ENCODE measurements around the gene DTWD2. TPM values are rescaled to one million over a fixed set of nuclear protein-coding genes. Genes with fewer than 3 reads are reported as not detected.

The DTWD2 gene
- total RNA-seq, 4 donors from 2014 or later: 6.2 to 14.2 (median 10.9) TPM

DNA sequence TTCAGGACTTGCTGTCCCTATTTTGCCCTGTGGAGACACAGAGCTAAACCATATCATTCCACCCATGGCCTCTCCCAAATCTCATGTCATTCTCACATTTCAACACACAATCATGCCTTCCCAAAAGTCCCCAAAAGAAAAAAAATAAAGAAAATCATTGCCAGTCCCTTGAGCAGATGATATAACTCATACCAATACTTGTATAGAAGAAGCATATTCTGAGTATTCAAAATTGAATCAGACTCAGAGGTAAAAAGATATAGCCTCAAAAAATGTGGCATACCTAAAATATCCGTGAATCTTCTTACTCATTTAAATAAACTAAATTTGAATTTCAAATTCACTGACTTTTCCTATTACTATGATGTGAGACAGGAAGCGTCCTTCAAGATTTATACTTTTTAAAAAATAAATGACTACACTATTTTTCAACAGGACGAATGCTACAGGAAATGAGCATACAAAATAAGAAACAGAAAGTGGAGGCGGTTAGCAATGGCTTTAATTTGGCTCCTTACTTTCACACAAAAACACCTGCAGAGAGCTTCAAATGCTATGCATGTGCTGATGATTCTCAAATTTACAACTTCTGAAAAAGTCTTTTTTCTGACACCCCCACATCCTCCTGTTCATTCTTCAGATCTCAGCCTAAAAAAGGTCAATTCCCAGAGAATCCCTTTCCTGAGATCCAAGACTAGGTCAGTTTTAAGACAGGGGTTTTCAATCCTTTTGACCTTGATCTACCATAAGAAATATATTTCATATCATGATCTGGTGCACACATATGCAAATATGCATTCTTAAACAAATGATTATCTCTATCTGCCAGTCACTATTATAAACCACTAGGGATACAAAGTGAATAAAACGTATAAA, 42.9 kb upstream of the DTWD2 start:
- TF ChIP-seq, protein P1, sequence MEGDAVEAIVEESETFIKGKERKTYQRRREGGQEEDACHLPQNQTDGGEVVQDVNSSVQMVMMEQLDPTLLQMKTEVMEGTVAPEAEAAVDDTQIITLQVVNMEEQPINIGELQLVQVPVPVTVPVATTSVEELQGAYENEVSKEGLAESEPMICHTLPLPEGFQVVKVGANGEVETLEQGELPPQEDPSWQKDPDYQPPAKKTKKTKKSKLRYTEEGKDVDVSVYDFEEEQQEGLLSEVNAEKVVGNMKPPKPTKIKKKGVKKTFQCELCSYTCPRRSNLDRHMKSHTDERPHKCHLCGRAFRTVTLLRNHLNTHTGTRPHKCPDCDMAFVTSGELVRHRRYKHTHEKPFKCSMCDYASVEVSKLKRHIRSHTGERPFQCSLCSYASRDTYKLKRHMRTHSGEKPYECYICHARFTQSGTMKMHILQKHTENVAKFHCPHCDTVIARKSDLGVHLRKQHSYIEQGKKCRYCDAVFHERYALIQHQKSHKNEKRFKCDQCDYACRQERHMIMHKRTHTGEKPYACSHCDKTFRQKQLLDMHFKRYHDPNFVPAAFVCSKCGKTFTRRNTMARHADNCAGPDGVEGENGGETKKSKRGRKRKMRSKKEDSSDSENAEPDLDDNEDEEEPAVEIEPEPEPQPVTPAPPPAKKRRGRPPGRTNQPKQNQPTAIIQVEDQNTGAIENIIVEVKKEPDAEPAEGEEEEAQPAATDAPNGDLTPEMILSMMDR (IDR thresholded peaks at IDR 0.05; ENCODE audit: low read depth): no peak

DNA sequence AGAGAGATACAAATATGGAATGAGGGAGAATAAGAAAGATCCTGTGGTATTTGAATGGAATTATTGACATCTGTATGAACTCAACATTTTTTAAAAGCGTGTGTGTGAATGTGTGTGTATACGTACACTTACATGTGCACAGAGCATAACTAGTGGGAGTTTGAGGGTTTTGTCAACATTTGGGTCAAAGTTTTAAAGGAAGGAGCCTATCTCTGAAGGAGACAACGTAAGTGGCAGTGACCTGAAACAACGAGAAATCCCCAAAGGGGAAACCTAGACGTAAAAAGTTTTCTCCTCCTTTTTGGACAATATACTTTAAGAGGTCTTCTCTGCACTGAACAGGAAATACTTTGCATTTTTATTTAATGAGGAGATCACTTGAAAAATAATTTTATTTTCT, 40.2 kb upstream of the DTWD2 start:
- TF ChIP-seq, protein P1 (IDR thresholded peaks at IDR 0.05; ENCODE audit: low read depth): no peak

DNA sequence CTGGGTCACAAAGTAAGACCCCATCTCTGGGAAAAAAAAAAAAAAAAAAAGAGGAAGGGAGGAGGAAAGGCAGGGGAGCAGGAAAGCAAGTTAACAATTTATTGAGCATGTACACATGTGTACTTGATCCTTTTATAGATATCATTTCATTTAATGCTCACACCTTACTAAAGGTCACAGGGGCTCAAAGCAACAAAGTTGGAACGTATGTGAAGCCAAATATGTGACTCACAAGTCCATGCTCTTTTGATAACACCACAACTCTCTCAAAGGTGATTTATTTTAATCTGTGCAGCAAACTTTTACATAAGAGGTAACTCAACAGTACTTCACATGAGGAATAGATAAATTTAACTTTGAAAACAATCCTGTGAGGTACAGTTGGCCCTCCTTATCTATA, 34.4 kb upstream of the DTWD2 start:
- TF ChIP-seq, protein P1 (IDR thresholded peaks at IDR 0.05; ENCODE audit: low read depth): no peak

DNA sequence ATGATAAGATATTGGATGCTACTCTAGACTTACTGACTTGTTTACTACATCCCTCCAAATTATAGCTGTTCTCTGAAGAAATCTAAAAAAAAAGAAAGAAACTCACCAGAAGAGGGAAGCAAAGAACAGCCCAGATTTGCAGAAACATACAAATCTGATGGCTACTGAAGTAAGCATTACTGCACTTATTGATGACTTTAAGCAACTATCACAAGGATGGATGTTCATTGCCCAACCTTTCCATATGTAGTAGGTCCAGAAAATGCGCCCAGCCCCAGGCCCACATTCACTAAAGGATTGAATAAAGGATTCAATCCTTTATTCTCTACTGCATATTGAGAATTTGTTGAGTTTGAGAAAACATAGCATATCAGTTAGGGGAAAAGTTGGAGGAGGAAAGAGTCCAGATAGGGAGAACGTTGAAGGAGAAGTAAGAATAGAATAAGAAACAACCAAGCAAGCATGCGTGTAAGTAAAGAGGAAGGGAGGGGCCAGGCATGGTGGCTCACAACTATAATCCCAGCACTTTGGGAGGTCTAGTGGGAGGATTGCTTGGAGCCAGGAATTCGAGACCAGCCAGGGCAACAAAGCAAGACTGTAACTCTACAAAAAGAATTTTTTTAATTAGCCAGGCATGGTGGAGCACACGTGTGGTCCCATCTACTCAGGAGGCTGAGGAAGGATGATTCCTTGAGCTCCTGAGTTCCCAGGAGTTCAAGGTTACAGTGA, 33.8 kb upstream of the DTWD2 start:
- TF ChIP-seq, protein P1 (IDR thresholded peaks at IDR 0.05; ENCODE audit: low read depth): no peak

DNA sequence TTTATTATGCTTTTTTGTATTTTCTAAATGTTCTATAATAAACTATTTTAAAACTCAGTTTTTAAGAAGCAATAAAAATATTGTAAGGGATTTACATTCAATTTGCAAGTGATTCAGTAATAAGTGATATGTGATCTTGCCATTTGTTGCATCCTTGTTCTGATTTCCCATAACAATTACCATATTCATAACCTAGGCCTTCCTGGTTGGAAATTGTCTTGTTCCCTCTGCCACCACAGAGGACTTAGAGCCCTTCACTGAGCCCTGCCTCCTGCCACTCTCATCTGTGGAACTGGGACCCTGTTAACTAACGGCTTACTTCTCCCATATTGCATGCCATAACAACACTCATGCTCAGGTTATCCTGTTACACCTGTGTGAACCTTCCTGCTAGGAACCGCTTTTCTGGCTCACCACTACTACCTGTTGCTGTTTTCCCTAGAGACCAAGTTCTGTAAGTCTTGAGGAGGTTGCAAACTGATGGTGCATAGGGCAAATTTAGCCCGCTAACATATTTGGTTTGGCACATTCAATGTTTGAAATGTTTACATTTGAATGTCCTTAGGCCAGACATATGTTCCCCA, 32.9 kb upstream of the DTWD2 start:
- TF ChIP-seq, protein P1 (IDR thresholded peaks at IDR 0.05; ENCODE audit: low read depth): no peak

DNA sequence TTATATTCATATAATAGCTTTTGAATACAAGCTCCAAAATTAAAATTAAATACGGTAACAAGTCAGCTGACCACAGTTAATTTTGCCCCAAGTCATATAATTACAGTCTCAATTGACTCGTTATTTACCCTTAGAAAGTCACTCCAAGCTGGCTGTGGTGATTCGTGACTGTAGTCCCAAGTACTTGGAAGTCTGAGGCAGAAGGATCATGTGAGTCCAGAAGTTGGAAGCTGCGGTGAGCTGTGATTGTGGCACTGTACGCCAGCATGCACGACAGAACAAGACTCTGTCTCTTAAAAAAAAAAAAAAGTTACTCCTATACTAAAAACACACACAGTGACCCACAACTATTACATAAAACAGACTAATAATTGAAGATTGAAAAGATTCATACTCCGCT, 31.6 kb upstream of the DTWD2 start:
- TF ChIP-seq, protein P1 (IDR thresholded peaks at IDR 0.05; ENCODE audit: low read depth): no peak

DNA sequence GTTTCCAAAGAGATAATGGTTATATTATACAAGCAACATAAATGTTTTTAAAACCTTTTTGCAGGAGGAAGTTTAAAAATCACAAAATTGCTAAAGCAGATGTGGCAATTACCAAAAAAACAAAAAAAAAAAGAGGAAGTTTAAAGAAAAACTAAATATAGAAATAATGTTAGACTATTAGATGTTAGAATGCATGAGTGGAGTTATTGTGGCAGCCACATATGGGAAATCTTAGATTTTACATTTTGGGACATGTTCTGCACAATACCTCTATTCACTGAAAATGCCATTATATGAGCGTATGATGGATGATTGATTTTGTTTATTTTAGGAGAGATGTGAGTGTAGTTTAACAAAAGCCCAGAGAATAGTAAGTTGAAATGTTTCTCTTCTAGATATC, 31.2 kb upstream of the DTWD2 start:
- TF ChIP-seq, protein P1 (IDR thresholded peaks at IDR 0.05; ENCODE audit: low read depth): no peak
